Kidney (tissue), 14 donors: ENCODE measurements around the gene PDE1A. TPM values are rescaled to one million over a fixed set of nuclear protein-coding genes. Genes with fewer than 3 reads are reported as not detected.

Source experiments
- DNase-seq, 5 donors: peaks; one replicate each; pipeline ENCODE4 v3.0.0-alpha.2; 2013 to 2020
- FAIRE-seq: peaks from 2 replicates; lab custom pipeline; 2012; peaks lifted over from hg19 to GRCh38; lab: Jason Lieb, UNC
- H3K27ac ChIP-seq, 2 donors: one replicate each; pipeline ENCODE4 v1.7.0; 2013; ENCODE audit warnings: low read depth in 2 of 2, low read length in 2 of 2, inconsistent platforms in 1 of 2
- H3K27me3 ChIP-seq: one replicate; pipeline ENCODE4 v1.7.1; 2013; ENCODE audit warnings: low read length, inconsistent platforms; ENCODE audit not compliant: control insufficient read depth, insufficient read depth
- H3K36me3 ChIP-seq, 3 donors: one replicate each; pipeline versions ENCODE4 v1.7.0 to v1.7.1; 2013; ENCODE audit warnings: low read length in 3 of 3, control low read depth in 1 of 3, inconsistent platforms in 1 of 3; ENCODE audit not compliant: insufficient read depth in 3 of 3, control insufficient read depth in 2 of 3
- H3K4me1 ChIP-seq, 3 donors: one replicate each; pipeline versions ENCODE4 v1.7.0 to v1.7.1; 2013; ENCODE audit warnings: low read length in 3 of 3, inconsistent platforms in 1 of 3, low read depth in 1 of 3; ENCODE audit not compliant: control insufficient read depth in 2 of 3, insufficient read depth in 2 of 3
- H3K4me3 ChIP-seq, 3 donors: one replicate each; pipeline versions ENCODE4 v1.7.0 to v1.8.1; 2013; ENCODE audit warnings: low read length in 3 of 3, control low read depth in 1 of 3, inconsistent platforms in 1 of 3
- H3K9ac ChIP-seq, 3 donors: one replicate each; pipeline versions ENCODE4 v1.7.0 to v1.7.1; 2013; ENCODE audit warnings: low read length in 3 of 3, control low read depth in 1 of 3, inconsistent platforms in 1 of 3
- H3K9me3 ChIP-seq, 3 donors: one replicate each; pipeline versions ENCODE4 v1.7.0 to v1.7.1; 2013; ENCODE audit warnings: low read length in 3 of 3, control low read depth in 1 of 3, inconsistent platforms in 1 of 3; ENCODE audit not compliant: control insufficient read depth in 2 of 3, insufficient read depth in 1 of 3
- intact Hi-C: fragments of 100-400 bp; cut with DNase I; formaldehyde crosslinking; loops from one replicate; pipeline ENCODE4 v1.11.1; 2022
- polyA plus RNA-seq: library from polyadenylated mRNA; stranded (reverse); fragments of 350-450 nt; fragmentation: Illumina TruSeq; extraction: RNeasy Lipid Tissue Mini Kit (QIAGEN cat#74804); gene quantifications from one replicate; pipeline ENCODE4 v1.2.3, GENCODE V29; 2014; ENCODE audit warnings: low read depth, low replicate concordance; ENCODE audit not compliant: insufficient read depth
- total RNA-seq: library from RNA; stranded (reverse); fragmentation: NEBNext Ultra II Directional; extraction: Animal tissue kit (Norgen Biotek cat#: 25700); gene quantifications from one replicate; pipeline ENCODE4 v1.2.1, GENCODE V29; 2021
- TF ChIP-seq, protein P1 (sequence below): IDR thresholded peaks from 3 replicates; pipeline ENCODE4 v1.5.1; 2012; ENCODE audit warnings: mild to moderate bottlenecking, moderate library complexity, borderline replicate concordance; ENCODE audit not compliant: insufficient read depth; ENCODE audit errors: extremely low read depth
- donor health status: control.
- donor health status: control.
- donor health status: control.
- donor health status: control.
- donor health status: control.
- donor health status: DM: yes; HTN: yes; CAD: no.
- donor health status: Normal renal cell carcinoma (clear cell type).

Gene PDE1A
- total and polyA plus RNA-seq, 2 donors from 2014 or later = 40.4 to 70.5 TPM

- H3K4me3 ChIP-seq = no peak overlapping the region
- H3K4me1 ChIP-seq = peaks cover 0 to 2% (median 0%) of the 10 kb centered on the region in 3 donors
- FAIRE-seq = no peak
- no peaks in the 10 kb centered on the region for H3K27me3 ChIP-seq
- H3K27ac ChIP-seq = no peak overlapping the region
- H3K36me3 ChIP-seq = no peaks in the 10 kb centered on the region
- H3K9me3 ChIP-seq = peaks cover 0 to 3% (median 0%) of the 10 kb centered on the region in 3 donors
- intact Hi-C loops = no loop called here
- H3K9ac ChIP-seq = no peak overlapping the region
- TF ChIP-seq, protein P1, sequence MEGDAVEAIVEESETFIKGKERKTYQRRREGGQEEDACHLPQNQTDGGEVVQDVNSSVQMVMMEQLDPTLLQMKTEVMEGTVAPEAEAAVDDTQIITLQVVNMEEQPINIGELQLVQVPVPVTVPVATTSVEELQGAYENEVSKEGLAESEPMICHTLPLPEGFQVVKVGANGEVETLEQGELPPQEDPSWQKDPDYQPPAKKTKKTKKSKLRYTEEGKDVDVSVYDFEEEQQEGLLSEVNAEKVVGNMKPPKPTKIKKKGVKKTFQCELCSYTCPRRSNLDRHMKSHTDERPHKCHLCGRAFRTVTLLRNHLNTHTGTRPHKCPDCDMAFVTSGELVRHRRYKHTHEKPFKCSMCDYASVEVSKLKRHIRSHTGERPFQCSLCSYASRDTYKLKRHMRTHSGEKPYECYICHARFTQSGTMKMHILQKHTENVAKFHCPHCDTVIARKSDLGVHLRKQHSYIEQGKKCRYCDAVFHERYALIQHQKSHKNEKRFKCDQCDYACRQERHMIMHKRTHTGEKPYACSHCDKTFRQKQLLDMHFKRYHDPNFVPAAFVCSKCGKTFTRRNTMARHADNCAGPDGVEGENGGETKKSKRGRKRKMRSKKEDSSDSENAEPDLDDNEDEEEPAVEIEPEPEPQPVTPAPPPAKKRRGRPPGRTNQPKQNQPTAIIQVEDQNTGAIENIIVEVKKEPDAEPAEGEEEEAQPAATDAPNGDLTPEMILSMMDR = no peak
- DNase-seq = peak in 2 of 5 donors; percentile 48 to 70
Observed at GRCh38 chr2:182128821-182129707, 297.8 kb downstream of the PDE1A start.

DNA sequence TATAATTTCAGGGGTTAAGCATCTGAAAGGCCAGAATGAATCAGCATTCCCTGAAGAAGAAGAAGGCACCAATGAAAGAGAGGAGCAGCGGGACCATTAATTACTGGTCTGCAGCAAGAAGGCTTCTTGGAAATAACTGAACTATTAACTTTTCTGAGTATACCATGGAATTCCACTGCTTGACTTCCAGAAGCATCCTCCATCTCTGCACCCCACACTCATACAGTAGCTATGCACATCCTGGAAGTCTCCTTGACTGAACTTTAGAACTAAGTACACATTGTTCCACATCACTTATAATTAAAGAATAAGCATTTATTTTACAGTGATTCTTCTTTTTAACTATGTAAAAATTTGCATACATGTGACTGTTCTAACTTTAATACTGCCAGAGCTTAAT is 309.6 kb downstream of the PDE1A start:
- H3K9ac ChIP-seq = no peak overlapping the region
- no peaks in the 10 kb centered on the region for H3K9me3 ChIP-seq
- no peaks in the 10 kb centered on the region for H3K27me3 ChIP-seq
- TF ChIP-seq, protein P1 = no peak
- no peaks in the 10 kb centered on the region for H3K36me3 ChIP-seq
- no peaks in the 10 kb centered on the region for H3K4me1 ChIP-seq
- intact Hi-C loops = no loop called here
- no peak for FAIRE-seq
- H3K4me3 ChIP-seq = no peak overlapping the region
- no peak overlapping the region for H3K27ac ChIP-seq
- no peak for DNase-seq

- Histone ChIP-seq H3K27ac (no peak overlapping the region), H3K4me3 (no peak overlapping the region), H3K9me3 (no peaks in the 10 kb centered on the region), H3K36me3 (no peaks in the 10 kb centered on the region), H3K4me1 (no peaks in the 10 kb centered on the region), H3K9ac (no peak overlapping the region), H3K27me3 (no peaks in the 10 kb centered on the region)
- FAIRE-seq = no peak
- TF ChIP-seq, protein P1 = no peak
- intact Hi-C loops = no loop called here
- no peak for DNase-seq
Observed at GRCh38 chr2:182116774-182117173, 310.1 kb downstream of the PDE1A start.
